ENCODE data around the gene RAB6B.

Gene RAB6B

GRCh38 chr3:133862161-133862560 is 33.5 kb downstream of the RAB6B start:
- Histone ChIP-seq H3K9me3 (ENCODE audit: control insufficient read depth, low read length) (no peaks in the 10 kb centered on the region), H3K4me1 (peaks cover 20% of the 10 kb centered on the region), H3K9ac (no peak overlapping the region), H3K27me3 (ENCODE audit: control insufficient read depth, insufficient read depth, low read length) (no peaks in the 10 kb centered on the region), H3K4me3 (ENCODE audit: low read depth, low read length) (no peak overlapping the region), H3K4me2 (ENCODE audit: low read length) (no peak overlapping the region), H3K27ac (no peak overlapping the region), H3K79me2 (peaks cover 35% of the 10 kb centered on the region), H2AFZ (no peak overlapping the region), H3K36me3 (ENCODE audit: control insufficient read depth, insufficient read depth, low read length) (no peaks in the 10 kb centered on the region)
- TF ChIP-seq, protein P1, sequence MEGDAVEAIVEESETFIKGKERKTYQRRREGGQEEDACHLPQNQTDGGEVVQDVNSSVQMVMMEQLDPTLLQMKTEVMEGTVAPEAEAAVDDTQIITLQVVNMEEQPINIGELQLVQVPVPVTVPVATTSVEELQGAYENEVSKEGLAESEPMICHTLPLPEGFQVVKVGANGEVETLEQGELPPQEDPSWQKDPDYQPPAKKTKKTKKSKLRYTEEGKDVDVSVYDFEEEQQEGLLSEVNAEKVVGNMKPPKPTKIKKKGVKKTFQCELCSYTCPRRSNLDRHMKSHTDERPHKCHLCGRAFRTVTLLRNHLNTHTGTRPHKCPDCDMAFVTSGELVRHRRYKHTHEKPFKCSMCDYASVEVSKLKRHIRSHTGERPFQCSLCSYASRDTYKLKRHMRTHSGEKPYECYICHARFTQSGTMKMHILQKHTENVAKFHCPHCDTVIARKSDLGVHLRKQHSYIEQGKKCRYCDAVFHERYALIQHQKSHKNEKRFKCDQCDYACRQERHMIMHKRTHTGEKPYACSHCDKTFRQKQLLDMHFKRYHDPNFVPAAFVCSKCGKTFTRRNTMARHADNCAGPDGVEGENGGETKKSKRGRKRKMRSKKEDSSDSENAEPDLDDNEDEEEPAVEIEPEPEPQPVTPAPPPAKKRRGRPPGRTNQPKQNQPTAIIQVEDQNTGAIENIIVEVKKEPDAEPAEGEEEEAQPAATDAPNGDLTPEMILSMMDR (IDR thresholded peaks at IDR 0.05), result no peak

DNA sequence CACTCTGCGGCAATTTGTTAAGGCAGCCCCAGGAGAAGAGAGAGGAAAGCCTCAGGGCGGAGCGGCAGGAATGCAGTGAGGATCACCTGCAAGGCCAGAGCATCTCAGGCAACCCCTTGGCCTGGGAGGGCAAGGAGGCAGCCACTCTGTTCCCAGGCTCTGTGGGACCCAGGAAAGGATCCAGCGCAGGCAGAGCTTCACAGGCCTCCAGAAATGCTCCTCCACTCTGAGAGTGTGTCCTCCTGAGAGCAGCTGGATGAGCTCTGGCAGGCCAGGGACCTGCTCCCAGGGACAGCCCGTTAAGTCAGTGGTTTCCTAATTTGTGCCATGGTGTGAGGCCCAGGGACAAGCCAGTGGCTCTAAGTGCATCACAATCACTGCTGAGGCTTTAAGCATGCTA is 35.2 kb downstream of the RAB6B start:
- TF ChIP-seq, protein P1 (IDR thresholded peaks at IDR 0.05), result no peak
- Histone ChIP-seq H3K4me2 (ENCODE audit: low read length) (no peak overlapping the region), H3K27ac (no peak overlapping the region), H3K9me3 (ENCODE audit: control insufficient read depth, low read length) (no peaks in the 10 kb centered on the region), H2AFZ (no peak overlapping the region), H3K4me3 (ENCODE audit: low read depth, low read length) (no peak overlapping the region), H3K4me1 (peaks cover 13% of the 10 kb centered on the region), H3K79me2 (peaks cover 24% of the 10 kb centered on the region), H3K27me3 (ENCODE audit: control insufficient read depth, insufficient read depth, low read length) (no peaks in the 10 kb centered on the region), H3K9ac (no peak overlapping the region), H3K36me3 (ENCODE audit: control insufficient read depth, insufficient read depth, low read length) (no peaks in the 10 kb centered on the region)

DNA sequence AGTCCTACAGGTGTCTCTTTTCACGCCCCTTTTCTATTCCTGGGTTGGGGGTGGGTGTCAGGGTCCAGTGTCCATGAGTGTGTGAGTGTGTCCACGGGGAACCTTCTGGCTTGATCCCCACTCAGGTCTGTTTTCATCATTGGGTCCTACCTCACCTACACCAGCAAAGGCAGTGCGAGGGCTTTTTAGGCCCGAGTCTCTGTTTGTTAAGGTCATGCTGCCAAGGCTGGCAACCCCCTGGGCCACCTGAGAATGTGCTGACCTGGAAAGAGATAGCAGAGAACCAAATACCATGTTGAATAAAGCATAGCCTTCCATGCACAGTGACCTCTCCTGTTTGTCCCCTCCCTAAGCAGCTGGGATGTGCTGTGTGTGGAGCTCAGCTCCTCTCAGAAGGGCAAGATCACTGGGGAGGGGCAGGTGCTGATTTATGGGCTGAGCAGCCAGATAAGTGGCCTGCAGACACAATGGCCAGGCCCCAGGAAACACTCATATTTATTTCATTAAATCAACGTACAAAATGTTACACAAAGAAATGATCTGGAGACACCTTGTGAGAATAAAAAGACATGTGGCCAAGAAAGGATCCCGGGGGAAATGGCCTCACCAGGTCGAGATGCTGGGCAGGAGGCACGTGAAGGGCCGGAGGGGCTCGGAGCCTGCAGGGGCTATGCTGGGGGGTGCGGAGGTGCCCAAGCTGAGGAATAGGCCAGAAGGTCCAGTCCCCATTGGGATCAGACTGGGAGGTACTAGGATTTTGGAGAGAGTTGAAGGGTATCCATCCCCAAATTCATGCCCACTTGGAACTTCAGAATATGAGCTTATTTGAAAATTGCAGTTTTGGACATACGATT is 36.1 kb downstream of the RAB6B start:
- no peaks in the 10 kb centered on the region for H3K9me3 ChIP-seq (ENCODE audit: control insufficient read depth, low read length)
- peaks cover 4% of the 10 kb centered on the region for H3K4me1 ChIP-seq
- H2AFZ ChIP-seq, result no peak overlapping the region
- H3K27me3 ChIP-seq (ENCODE audit: control insufficient read depth, insufficient read depth, low read length), result no peaks in the 10 kb centered on the region
- no peak overlapping the region for H3K4me3 ChIP-seq (ENCODE audit: low read depth, low read length)
- TF ChIP-seq, protein P1 (IDR thresholded peaks at IDR 0.05), result no peak
- H3K79me2 ChIP-seq, result peaks cover 19% of the 10 kb centered on the region
- H3K9ac ChIP-seq, result no peak overlapping the region
- H3K27ac ChIP-seq, result no peak overlapping the region
- no peaks in the 10 kb centered on the region for H3K36me3 ChIP-seq (ENCODE audit: control insufficient read depth, insufficient read depth, low read length)
- no peak overlapping the region for H3K4me2 ChIP-seq (ENCODE audit: low read length)

DNA sequence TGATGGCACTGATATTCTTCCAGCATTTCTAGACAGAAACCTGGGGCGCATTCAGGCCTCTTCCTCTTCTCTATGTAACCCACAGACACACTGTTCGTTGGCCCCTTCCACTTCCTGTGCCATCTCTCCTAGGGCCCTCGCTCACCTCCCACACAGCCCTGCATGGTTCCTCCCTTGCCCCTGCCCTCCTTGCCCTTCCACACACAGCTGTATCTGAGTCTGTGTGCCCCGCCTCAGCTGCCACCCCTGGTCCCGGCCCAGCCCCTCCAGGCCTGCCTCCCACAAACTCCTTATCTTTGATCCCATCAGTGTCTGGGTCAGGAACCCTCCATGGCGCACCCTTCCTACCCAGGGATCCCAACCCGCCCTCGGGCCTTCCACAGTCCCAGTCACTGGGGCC is 37.9 kb downstream of the RAB6B start:
- Histone ChIP-seq H3K9ac (no peak overlapping the region), H3K4me3 (ENCODE audit: low read depth, low read length) (no peak overlapping the region), H3K27ac (no peak overlapping the region), H3K79me2 (peaks cover 24% of the 10 kb centered on the region), H3K36me3 (ENCODE audit: control insufficient read depth, insufficient read depth, low read length) (no peaks in the 10 kb centered on the region), H3K27me3 (ENCODE audit: control insufficient read depth, insufficient read depth, low read length) (no peaks in the 10 kb centered on the region), H3K9me3 (ENCODE audit: control insufficient read depth, low read length) (no peaks in the 10 kb centered on the region), H3K4me2 (ENCODE audit: low read length) (no peak overlapping the region), H2AFZ (no peak overlapping the region), H3K4me1 (no peaks in the 10 kb centered on the region)
- TF ChIP-seq, protein P1 (IDR thresholded peaks at IDR 0.05), result no peak

DNA sequence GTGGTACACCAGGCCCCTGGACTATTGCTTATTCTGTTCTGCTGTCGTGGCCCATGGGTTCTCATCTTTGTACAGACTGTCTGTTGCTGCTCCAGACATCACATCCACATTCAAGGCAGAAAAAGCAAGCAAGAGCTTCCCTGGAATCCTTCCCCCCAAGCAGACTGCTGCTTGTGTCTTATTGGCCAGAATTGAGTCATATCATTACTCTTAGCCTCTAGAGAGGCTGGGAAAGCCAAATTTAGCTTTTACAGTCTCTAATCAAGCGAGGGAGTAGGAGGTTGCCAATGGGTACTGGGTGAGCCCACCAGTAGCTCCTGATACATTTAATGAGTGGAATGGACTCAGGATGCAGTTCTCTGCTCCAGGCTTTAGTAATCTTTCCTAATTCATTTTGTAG is 39.4 kb downstream of the RAB6B start:
- Histone ChIP-seq H3K79me2 (peaks cover 28% of the 10 kb centered on the region), H3K4me3 (ENCODE audit: low read depth, low read length) (no peak overlapping the region), H3K27ac (no peak overlapping the region), H3K27me3 (ENCODE audit: control insufficient read depth, insufficient read depth, low read length) (no peaks in the 10 kb centered on the region), H3K9ac (no peak overlapping the region), H3K4me2 (ENCODE audit: low read length) (no peak overlapping the region), H3K9me3 (ENCODE audit: control insufficient read depth, low read length) (no peaks in the 10 kb centered on the region), H2AFZ (no peak overlapping the region), H3K36me3 (ENCODE audit: control insufficient read depth, insufficient read depth, low read length) (no peaks in the 10 kb centered on the region), H3K4me1 (no peaks in the 10 kb centered on the region)
- TF ChIP-seq, protein P1 (IDR thresholded peaks at IDR 0.05), result no peak

Measured in parathyroid adenoma (tissue), 2 donors.